Mesenchymal stem cell (in vitro differentiated cells and primary cell): ENCODE measurements around the gene WHRN.

Source experiments
- DNase-seq: peaks from one replicate; pipeline ENCODE4 v3.0.0-alpha.2; 2013
- H2AFZ ChIP-seq: one replicate; pipeline ENCODE4 v1.6.1; 2013; ENCODE audit warnings: low read depth, mild to moderate bottlenecking, control low read depth, inconsistent platforms, low read length, moderate library complexity
- H2AK5ac ChIP-seq: 2 replicates; pipeline ENCODE4 v1.6.1; 2013; ENCODE audit warnings: low read length, moderate library complexity, mild to moderate bottlenecking, inconsistent platforms; ENCODE audit not compliant: severe bottlenecking
- H2BK120ac ChIP-seq: one replicate; pipeline ENCODE4 v1.6.1; 2013; ENCODE audit warnings: low read depth, mild to moderate bottlenecking, inconsistent platforms, low read length, moderate library complexity
- H2BK12ac ChIP-seq, 2 experiments: one replicate each; pipeline ENCODE4 v1.6.1; 2013; ENCODE audit warnings: inconsistent platforms in 2 of 2, low read length in 2 of 2, mild to moderate bottlenecking in 2 of 2, moderate library complexity in 2 of 2, control low read depth in 1 of 2
- H2BK15ac ChIP-seq: one replicate; pipeline ENCODE4 v1.6.1; 2013; ENCODE audit warnings: mild to moderate bottlenecking, low read depth, inconsistent platforms; ENCODE audit not compliant: poor library complexity, severe bottlenecking
- H2BK5ac ChIP-seq: 2 replicates; pipeline ENCODE4 v1.6.1; 2013; ENCODE audit warnings: low read depth, mild to moderate bottlenecking, low read length, control low read depth, inconsistent platforms; ENCODE audit not compliant: poor library complexity, severe bottlenecking
- H3K14ac ChIP-seq, 2 experiments: one replicate each; pipeline ENCODE4 v1.6.1; 2013; ENCODE audit warnings: inconsistent platforms in 2 of 2, low read length in 2 of 2, control low read depth in 1 of 2, mild to moderate bottlenecking in 1 of 2, moderate library complexity in 1 of 2
- H3K18ac ChIP-seq, 2 experiments: one replicate each; pipeline ENCODE4 v1.6.1; 2013; ENCODE audit warnings: inconsistent platforms in 2 of 2, low read length in 2 of 2, control low read depth in 1 of 2, low read depth in 1 of 2, mild to moderate bottlenecking in 1 of 2
- H3K23ac ChIP-seq, 2 experiments: one replicate each; pipeline ENCODE4 v1.6.1; 2013; ENCODE audit warnings: inconsistent platforms in 2 of 2, low read length in 2 of 2, mild to moderate bottlenecking in 2 of 2, moderate library complexity in 2 of 2, control low read depth in 1 of 2
- H3K27ac ChIP-seq: 2 replicates; pipeline ENCODE4 v1.5.1; 2013; ENCODE audit warnings: mild to moderate bottlenecking, moderate library complexity, low read length, control low read depth, inconsistent platforms; ENCODE audit not compliant: poor library complexity, severe bottlenecking
- H3K27me3 ChIP-seq, 2 experiments: 2 replicates each; pipeline versions ENCODE4 v1.6.1 to v1.7.0; 2013; ENCODE audit warnings: low read length in 2 of 2, mild to moderate bottlenecking in 2 of 2, moderate library complexity in 2 of 2, control low read depth in 1 of 2, inconsistent platforms in 1 of 2; ENCODE audit not compliant: control insufficient read depth in 1 of 2, insufficient read depth in 1 of 2
- H3K36me3 ChIP-seq, 2 experiments: 2 replicates each; pipeline versions ENCODE4 v1.6.1 to v1.7.0; 2013; ENCODE audit warnings: low read length in 2 of 2, control low read depth in 1 of 2, inconsistent platforms in 1 of 2, low read depth in 1 of 2, mild to moderate bottlenecking in 1 of 2; ENCODE audit not compliant: insufficient read depth in 2 of 2, control insufficient read depth in 1 of 2
- H3K4ac ChIP-seq, 2 experiments: one replicate each; pipeline ENCODE4 v1.6.1; 2013; ENCODE audit warnings: inconsistent platforms in 2 of 2, low read length in 2 of 2, mild to moderate bottlenecking in 2 of 2, moderate library complexity in 2 of 2, control low read depth in 1 of 2, low read depth in 1 of 2
- H3K4me1 ChIP-seq: 2 replicates; pipeline ENCODE4 v1.6.1; 2013; ENCODE audit warnings: low read depth, low read length, control low read depth; ENCODE audit not compliant: control insufficient read depth, insufficient read depth
- H3K4me2 ChIP-seq: 2 replicates; pipeline ENCODE4 v1.6.1; 2013; ENCODE audit warnings: low read length, mild to moderate bottlenecking, inconsistent platforms; ENCODE audit not compliant: poor library complexity, severe bottlenecking
- H3K4me3 ChIP-seq, 2 experiments: 2 replicates each; pipeline versions ENCODE4 v1.5.1 to v1.7.0; 2013; ENCODE audit warnings: low read length in 2 of 2, mild to moderate bottlenecking in 2 of 2, control low read depth in 1 of 2, low read depth in 1 of 2; ENCODE audit not compliant: insufficient read depth in 1 of 2
- H3K79me1 ChIP-seq: replicated peaks from 2 replicates; pipeline ENCODE4 v1.6.1; 2013; ENCODE audit warnings: mild to moderate bottlenecking, control low read depth, low read length, inconsistent platforms; ENCODE audit not compliant: poor library complexity, severe bottlenecking
- H3K9ac ChIP-seq: 2 replicates; pipeline ENCODE4 v1.7.0; 2013; ENCODE audit warnings: mild to moderate bottlenecking, low read length, moderate library complexity
- H3K9me3 ChIP-seq: 2 replicates; pipeline ENCODE4 v1.7.0; 2013; ENCODE audit warnings: mild to moderate bottlenecking, low read length; ENCODE audit not compliant: control insufficient read depth
- H4K8ac ChIP-seq: one replicate; pipeline ENCODE4 v1.6.1; 2013; ENCODE audit warnings: inconsistent platforms, mild to moderate bottlenecking, low read length, moderate library complexity
- H4K91ac ChIP-seq: one replicate; pipeline ENCODE4 v1.6.1; 2013; ENCODE audit warnings: mild to moderate bottlenecking, low read length, inconsistent platforms
- WGBS: methylation state at CpG from one replicate; pipeline ENCODE4 v1.1.7; 2013; ENCODE audit warnings: mixed read lengths; 5-methylcytosine and 5-hydroxymethylcytosine counted together

Gene WHRN

DNA sequence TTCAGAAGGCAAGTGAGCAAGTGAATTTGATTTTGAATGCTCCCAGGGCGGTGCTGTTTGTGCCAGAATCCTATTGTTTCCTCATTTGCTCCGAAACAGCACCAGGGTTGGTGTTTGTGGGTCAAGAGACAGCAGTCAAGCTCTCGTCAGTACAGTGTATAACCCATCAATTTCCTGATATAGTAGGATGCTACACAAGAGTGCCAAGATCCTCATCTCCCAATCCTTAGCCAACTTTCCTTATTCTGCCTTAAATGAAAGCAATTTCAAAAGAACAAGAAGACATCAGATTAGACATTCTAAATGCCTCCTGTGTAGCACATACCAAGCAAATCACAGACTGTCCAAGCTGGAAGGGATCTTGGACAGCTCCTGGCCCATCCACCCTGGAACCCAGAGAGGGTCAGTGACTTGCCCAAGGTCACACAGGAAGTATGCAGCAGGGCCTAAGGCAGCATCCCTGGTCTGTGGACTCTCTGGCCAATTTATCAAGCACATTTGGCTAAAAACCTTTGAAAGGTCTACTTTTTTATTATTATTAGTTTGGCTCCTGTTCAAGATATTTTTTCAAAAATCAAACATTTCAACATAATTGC lies 4.5 kb downstream of the WHRN start:
- WGBS, result 92% methylated on average over 3 of the region's 3 CpGs
- no peak overlapping the region for H3K14ac ChIP-seq

DNA sequence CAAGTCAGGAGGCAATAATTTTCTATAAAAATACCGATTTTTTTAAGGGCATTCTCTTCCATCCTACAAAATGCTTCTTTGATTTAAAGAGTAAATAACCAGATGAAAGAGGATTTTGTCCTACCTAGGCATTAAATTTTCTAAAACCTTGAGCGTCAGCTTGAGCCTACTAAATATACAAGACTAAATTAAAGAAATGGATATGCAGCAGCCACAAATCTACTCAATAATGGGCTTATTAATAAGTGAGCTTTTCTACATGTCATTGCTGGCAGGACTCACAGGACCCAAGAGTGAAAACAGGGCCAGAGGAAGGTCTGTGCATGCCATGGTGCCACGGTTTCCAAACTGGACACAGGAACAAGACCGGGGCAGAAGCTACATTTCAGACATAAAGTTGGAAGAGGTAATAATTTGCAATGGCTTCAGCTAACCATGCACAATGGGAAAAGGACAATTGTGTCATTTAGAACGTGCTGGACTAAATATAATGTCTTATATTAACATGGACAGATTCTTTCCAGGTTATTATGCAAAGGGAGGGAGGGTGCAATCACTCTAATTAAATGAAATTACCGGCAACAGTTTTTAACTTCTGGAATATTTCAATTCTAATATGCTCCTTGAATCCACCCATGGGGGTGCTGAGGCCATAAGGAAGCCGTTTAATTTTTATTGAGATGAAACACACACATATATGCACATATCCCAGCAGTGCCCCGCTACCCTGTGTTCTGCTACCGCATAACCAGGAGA lies 5.2 kb downstream of the WHRN start:
- Histone ChIP-seq H4K91ac (no peak overlapping the region), H3K36me3 (no peaks in the 10 kb centered on the region), H3K4me1 (peaks cover 17% of the 10 kb centered on the region), H3K79me1 (peaks cover 31% of the 10 kb centered on the region), H3K14ac (no peak overlapping the region), H3K27me3 (peaks cover 8 to 10% of the 10 kb centered on the region in 2 experiments), H2BK12ac (no peak overlapping the region), H3K4me2 (no peak overlapping the region), H3K9me3 (no peaks in the 10 kb centered on the region), H2AFZ (no peak overlapping the region), H2BK120ac (no peak overlapping the region), H3K9ac (no peak overlapping the region), H2BK5ac (no peak overlapping the region), H3K27ac (no peak overlapping the region), H3K4me3 (no peak overlapping the region), H2BK15ac (no peak overlapping the region), H3K18ac (no peak overlapping the region), H3K4ac (no peak overlapping the region), H4K8ac (no peak overlapping the region), H3K23ac (no peak overlapping the region), H2AK5ac (no peak overlapping the region)
- no peak for DNase-seq
- 93% methylated on average over 6 of the region's 9 CpGs for WGBS

More for the DNA sequence above, 4.5 kb downstream of the WHRN start:
- Histone ChIP-seq H3K27ac (no peak overlapping the region), H2BK5ac (no peak overlapping the region), H3K9me3 (no peaks in the 10 kb centered on the region), H3K4me1 (peaks cover 19% of the 10 kb centered on the region), H2BK120ac (no peak overlapping the region), H3K79me1 (peaks cover 29% of the 10 kb centered on the region), H3K36me3 (no peaks in the 10 kb centered on the region), H2BK12ac (no peak overlapping the region), H3K4me2 (no peak overlapping the region), H4K8ac (no peak overlapping the region), H2BK15ac (no peak overlapping the region), H3K23ac (no peak overlapping the region), H3K4me3 (no peak overlapping the region), H3K18ac (no peak overlapping the region), H2AK5ac (no peak overlapping the region), H4K91ac (no peak overlapping the region), H3K27me3 (peaks cover 2 to 6% of the 10 kb centered on the region in 2 experiments), H3K4ac (no peak overlapping the region), H3K9ac (no peak overlapping the region), H2AFZ (no peak overlapping the region)
- DNase-seq, result no peak

DNA sequence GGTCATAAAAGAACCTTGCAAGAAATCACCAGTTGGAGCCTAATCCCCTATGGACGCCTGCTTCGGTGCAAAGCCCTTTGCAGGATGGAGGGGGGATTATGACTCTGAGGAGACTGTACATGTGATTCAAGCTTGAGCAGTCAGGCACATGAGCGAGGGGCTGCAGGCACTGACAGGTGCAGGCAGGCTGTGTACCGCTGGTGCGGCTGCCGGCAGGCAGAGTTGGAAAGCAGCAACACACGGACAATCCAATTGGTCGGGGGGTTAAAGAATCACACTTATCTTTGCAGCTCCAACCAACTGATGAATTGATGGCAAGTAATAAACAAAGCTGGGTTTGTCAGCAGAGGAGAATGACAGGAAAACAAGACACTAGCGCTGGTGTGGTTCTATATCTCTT lies 5.7 kb downstream of the WHRN start:
- H3K27me3 ChIP-seq, result peaks cover 11 to 15% of the 10 kb centered on the region in 2 experiments
- 89% methylated on average over 9 of the region's 9 CpGs for WGBS
- no peak overlapping the region for H3K4me3 ChIP-seq

DNA sequence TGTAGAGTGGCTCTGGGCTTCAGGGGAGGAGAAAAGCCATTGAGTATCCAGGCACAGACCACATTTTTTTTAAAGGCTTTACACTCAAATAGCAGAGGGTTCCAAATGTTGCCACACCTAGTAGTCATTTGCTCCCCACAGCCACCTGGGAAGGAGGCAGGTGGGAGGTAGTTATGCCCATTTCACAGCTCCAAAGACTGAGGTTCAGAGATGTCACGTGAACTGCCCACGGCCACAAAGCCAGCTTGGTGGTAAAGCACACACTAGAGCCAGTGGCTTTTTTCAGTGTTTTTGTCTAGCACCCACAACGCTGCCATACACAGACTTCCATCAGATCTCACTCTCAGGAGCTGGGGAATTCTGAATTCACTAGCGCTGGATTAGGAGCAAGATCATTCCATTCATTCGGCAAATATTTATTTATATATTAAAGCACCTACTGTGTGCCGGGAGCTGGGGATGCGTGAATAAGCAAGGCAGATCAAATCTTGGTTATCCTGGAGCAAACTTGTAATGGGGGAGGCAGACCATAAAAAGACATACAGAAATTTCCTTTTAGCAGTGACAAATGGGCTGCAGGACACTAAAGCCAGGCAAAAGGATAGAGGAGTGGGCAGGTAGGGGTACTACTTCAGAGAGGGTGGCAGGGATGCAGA lies 7.4 kb downstream of the WHRN start:
- Histone ChIP-seq H4K91ac (no peak overlapping the region), H3K36me3 (no peaks in the 10 kb centered on the region), H3K4me2 (no peak overlapping the region), H3K4me3 (no peak overlapping the region), H3K18ac (no peak overlapping the region), H3K14ac (no peak overlapping the region), H3K4ac (no peak overlapping the region), H2AK5ac (no peak overlapping the region), H3K9me3 (no peaks in the 10 kb centered on the region), H3K27me3 (peaks cover 15 to 19% of the 10 kb centered on the region in 2 experiments), H2BK15ac (no peak overlapping the region), H2AFZ (no peak overlapping the region), H3K9ac (no peak overlapping the region), H3K79me1 (peaks cover 41% of the 10 kb centered on the region), H3K23ac (no peak overlapping the region), H3K27ac (no peak overlapping the region), H2BK5ac (no peak overlapping the region), H2BK12ac (no peak overlapping the region), H2BK120ac (no peak overlapping the region), H4K8ac (no peak overlapping the region), H3K4me1 (peaks cover 8% of the 10 kb centered on the region)
- DNase-seq, result no peak
- WGBS, result 98% methylated on average over 6 of the region's 7 CpGs

More for the DNA sequence above, 5.7 kb downstream of the WHRN start:
- H3K23ac ChIP-seq, result no peak overlapping the region
- H4K8ac ChIP-seq, result no peak overlapping the region
- no peak overlapping the region for H3K18ac ChIP-seq
- H4K91ac ChIP-seq, result no peak overlapping the region
- H3K14ac ChIP-seq, result no peak overlapping the region
- H3K9me3 ChIP-seq, result no peaks in the 10 kb centered on the region
- no peak overlapping the region for H3K9ac ChIP-seq
- no peak overlapping the region for H2BK120ac ChIP-seq
- peaks cover 35% of the 10 kb centered on the region for H3K79me1 ChIP-seq
- H2BK5ac ChIP-seq, result no peak overlapping the region
- H3K27ac ChIP-seq, result no peak overlapping the region
- no peak overlapping the region for H2BK12ac ChIP-seq
- no peak for DNase-seq
- no peak overlapping the region for H2AK5ac ChIP-seq
- H3K4me2 ChIP-seq, result no peak overlapping the region
- H3K36me3 ChIP-seq, result no peaks in the 10 kb centered on the region
- no peak overlapping the region for H2AFZ ChIP-seq
- no peak overlapping the region for H2BK15ac ChIP-seq
- peaks cover 17% of the 10 kb centered on the region for H3K4me1 ChIP-seq
- no peak overlapping the region for H3K4ac ChIP-seq
